ENCODE data around the gene FIBP. TPM values are rescaled to one million over a fixed set of nuclear protein-coding genes. Genes with fewer than 3 reads are reported as not detected.
A peak's percentile ranks its signal among the peaks of the same experiment; 100 is the strongest.

Gene FIBP
- polyA plus RNA-seq, 3 donors from 2014 or later: 120 to 145 (median 141) TPM

DNA sequence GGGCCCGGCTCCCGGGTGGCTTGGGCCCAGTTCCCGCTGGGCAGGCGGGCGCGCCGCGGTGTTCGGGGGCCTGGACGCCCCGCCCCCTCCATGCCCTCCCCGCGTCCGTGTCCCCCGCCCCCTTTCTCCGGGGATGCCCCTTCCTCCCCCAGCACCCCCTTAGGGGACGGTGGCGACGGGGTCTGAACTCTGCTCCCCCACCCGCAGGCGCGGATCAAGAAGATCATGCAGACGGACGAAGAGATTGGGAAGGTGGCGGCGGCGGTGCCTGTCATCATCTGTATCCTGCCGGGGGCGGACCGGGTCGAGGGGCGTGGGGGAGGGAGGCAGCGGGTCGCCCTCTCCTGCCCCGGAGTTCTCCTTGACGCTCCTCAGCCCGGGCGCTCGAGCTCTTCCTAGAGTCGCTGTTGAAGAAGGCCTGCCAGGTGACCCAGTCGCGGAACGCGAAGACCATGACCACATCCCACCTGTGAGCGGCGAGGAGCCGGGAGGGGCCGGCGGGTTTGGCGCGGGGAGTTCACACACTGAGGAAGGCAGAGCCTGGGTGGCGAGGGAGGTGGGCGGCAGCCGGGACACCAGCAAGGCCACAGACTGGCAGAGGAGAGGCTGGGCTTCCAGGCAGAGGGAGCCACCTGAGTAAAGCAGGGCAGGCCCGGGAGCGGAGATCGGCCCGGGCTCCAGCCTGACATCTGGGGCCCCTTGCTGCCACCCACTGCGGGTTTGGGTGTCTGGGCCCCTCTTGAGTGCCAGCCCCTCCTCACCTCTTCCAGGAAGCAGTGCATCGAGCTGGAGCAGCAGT lies 31.5 kb upstream of the FIBP start:
- DNase-seq: no peak
- Mint-ChIP-seq H3K27ac (peak overlapping the region; percentile 75 to 93 (median 86)), H3K4me1 (peaks cover 37 to 48% of the 10 kb centered on the region in 2 donors)

GRCh38 chr11:65919141-65919572 lies 30.9 kb upstream of the FIBP start, which contains the start of gene DRAP1:
DRAP1 (plus strand) TSS chr11:65919426; CDS start chr11:65919502, 76 bp downstream.
- H3K9me3 Mint-ChIP-seq: peaks cover 0 to 1% (median 0%) of the 10 kb centered on the region in 6 donors
- peaks cover 8 to 15% (median 14%) of the 10 kb centered on the region in 3 donors for H3K36me3 Mint-ChIP-seq
- peak; percentile 97 to 98 (median 98) for DNase-seq
- H3K27ac Mint-ChIP-seq: peak within 1 kb of the TSS; percentile 75 to 93 (median 88)
- peaks cover 2 to 15% (median 9%) of the 10 kb centered on the region in 3 donors for H3K27me3 Mint-ChIP-seq (ENCODE audit: low read depth in 3 of 3)
- peaks cover 40 to 52% of the 10 kb centered on the region in 2 donors for H3K4me1 Mint-ChIP-seq
- H3K4me3 Mint-ChIP-seq: peak within 1 kb of the TSS; percentile 88 to 95 (median 89)

More for the DNA sequence above, 31.5 kb upstream of the FIBP start:
- Mint-ChIP-seq H3K27me3 (ENCODE audit: low read depth in 3 of 3) (peaks cover 2 to 15% (median 9%) of the 10 kb centered on the region in 3 donors), H3K4me3 (peak overlapping the region; percentile 88 to 95 (median 89)), H3K36me3 (peaks cover 8 to 15% (median 14%) of the 10 kb centered on the region in 3 donors), H3K9me3 (peaks cover 0 to 1% (median 0%) of the 10 kb centered on the region in 6 donors)

DNA sequence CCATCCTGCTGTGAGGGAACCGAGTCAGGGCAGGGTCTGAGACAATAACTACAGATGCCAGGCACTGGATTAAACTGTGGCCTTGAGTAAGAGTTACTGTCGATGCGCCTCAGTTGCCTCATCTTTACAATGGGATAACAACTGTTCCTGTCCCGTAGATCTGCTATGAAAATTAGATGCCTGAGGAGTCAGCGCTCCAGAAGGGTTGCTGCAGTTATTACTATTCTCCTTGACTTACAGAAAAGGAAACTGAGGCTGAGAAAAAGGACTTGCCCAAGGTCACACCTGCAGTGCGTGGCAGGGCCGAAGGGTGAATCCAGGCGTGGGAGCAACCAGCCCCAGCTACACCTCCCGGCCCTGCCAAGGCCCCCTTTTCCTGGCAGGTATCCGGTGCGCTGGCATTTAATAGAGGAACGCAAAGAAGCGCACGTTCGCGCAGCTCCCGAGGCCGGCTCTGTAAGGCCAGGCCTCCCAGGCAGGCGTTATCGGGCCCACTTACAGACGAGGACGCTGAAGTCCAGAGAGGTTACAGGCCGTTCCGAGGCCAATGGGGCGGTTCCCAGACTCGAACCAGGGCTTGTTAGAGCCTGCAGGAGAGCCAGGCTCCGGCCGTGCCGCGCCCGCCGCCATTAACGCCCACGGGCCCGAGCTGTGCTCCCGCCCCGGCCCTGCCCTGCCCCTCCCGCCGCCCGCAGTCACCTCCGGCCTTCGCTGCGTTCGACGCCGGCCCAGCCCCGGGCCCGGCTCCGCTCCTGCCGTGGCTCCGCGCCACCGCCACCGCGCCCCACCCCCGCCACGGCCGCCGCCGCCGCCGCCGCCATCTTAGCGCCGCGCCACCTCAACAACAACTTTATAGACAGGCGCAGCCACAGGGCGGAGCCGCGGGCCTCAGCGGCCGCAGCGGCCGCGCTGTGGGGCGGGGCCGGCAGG lies 30.2 kb upstream of the FIBP start, which contains the start of gene C11orf68:
C11orf68 (minus strand) TSS at position 852 of the 930 bp plus-strand sequence; CDS start at position 821, 31 bp downstream.
- peaks cover 6 to 14% (median 13%) of the 10 kb centered on the region in 3 donors for H3K36me3 Mint-ChIP-seq
- peak within 1 kb of the TSS; percentile 75 to 93 (median 88) for H3K27ac Mint-ChIP-seq
- H3K4me1 Mint-ChIP-seq: peaks cover 40 to 52% of the 10 kb centered on the region in 2 donors
- peaks cover 2 to 15% (median 9%) of the 10 kb centered on the region in 3 donors for H3K27me3 Mint-ChIP-seq (ENCODE audit: low read depth in 3 of 3)
- DNase-seq: no peak
- peaks cover 0 to 1% (median 0%) of the 10 kb centered on the region in 6 donors for H3K9me3 Mint-ChIP-seq
- H3K4me3 Mint-ChIP-seq: peak within 1 kb of the TSS; percentile 88 to 95 (median 89)

- peak overlapping the region; percentile 17 to 91 (median 86) for H3K27ac Mint-ChIP-seq
- no peak for DNase-seq
- peaks cover 37 to 48% of the 10 kb centered on the region in 2 donors for H3K4me1 Mint-ChIP-seq
- H3K4me3 Mint-ChIP-seq: peak overlapping the region; percentile 82 to 90 (median 88)
- peaks cover 0 to 1% (median 0%) of the 10 kb centered on the region in 6 donors for H3K9me3 Mint-ChIP-seq
- peaks cover 1 to 10% (median 6%) of the 10 kb centered on the region in 3 donors for H3K36me3 Mint-ChIP-seq
- H3K27me3 Mint-ChIP-seq (ENCODE audit: low read depth in 3 of 3): peaks cover 2 to 15% (median 9%) of the 10 kb centered on the region in 3 donors
Observed at GRCh38 chr11:65917434-65918210, 29.4 kb upstream of the FIBP start.

DNA sequence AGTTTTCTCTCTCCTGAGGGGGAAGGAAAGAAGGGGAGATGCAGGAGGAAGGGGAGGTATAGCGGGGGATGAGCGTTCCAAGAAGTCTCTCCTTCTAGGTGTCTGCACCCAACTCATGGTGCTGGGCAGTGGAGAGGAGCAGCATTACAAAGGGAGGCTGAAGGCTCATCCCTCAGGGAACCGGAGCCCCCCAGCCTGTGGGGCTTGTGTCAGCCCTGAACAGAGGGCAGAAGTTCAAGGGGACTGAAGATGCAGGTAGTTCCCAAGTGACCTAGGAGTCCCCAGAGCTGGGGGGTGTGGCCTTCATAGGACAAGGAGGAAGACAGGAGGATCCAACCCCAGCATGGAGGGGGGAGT lies 28.8 kb upstream of the FIBP start:
- Mint-ChIP-seq H3K4me1 (peaks cover 32 to 43% of the 10 kb centered on the region in 2 donors), H3K4me3 (peak overlapping the region; percentile 53 to 90 (median 88)), H3K36me3 (peaks cover 0 to 5% (median under 1%) of the 10 kb centered on the region in 3 donors), H3K9me3 (peaks cover 0 to 1% (median 0%) of the 10 kb centered on the region in 6 donors), H3K27me3 (ENCODE audit: low read depth in 3 of 3) (peaks cover 2 to 13% (median 9%) of the 10 kb centered on the region in 3 donors), H3K27ac (peak overlapping the region; percentile 34 to 71 (median 58))
- DNase-seq: no peak

DNA sequence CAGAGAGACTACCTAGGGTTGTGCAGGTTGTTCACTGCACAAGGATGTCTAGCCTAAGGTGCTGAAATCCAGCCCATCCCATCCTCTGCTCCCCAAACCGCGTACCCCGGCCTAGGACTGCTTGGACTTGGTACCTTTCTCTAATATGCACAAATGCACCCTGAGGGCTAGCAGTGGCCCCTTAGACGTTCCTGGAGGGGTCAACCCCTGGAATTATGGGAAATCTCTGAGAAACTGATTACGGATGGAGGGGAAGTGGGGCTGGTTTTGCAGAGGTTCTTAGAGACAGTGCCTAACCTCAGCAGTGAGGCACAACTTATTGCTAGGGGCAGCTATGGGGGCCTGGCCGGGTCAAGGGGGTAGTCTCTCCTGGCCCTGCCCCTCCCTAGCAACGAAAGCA lies 28.1 kb upstream of the FIBP start:
- Mint-ChIP-seq H3K36me3 (peaks cover 0 to 4% (median 0%) of the 10 kb centered on the region in 3 donors), H3K4me1 (peaks cover 32 to 40% of the 10 kb centered on the region in 2 donors), H3K4me3 (peak overlapping the region; percentile 53 to 90 (median 88)), H3K27me3 (ENCODE audit: low read depth in 3 of 3) (peaks cover 2 to 13% (median 9%) of the 10 kb centered on the region in 3 donors), H3K9me3 (no peaks in the 10 kb centered on the region), H3K27ac (peak overlapping the region in 4 of 6 donors; percentile 3 to 70 (median 46))
- no peak for DNase-seq

DNA sequence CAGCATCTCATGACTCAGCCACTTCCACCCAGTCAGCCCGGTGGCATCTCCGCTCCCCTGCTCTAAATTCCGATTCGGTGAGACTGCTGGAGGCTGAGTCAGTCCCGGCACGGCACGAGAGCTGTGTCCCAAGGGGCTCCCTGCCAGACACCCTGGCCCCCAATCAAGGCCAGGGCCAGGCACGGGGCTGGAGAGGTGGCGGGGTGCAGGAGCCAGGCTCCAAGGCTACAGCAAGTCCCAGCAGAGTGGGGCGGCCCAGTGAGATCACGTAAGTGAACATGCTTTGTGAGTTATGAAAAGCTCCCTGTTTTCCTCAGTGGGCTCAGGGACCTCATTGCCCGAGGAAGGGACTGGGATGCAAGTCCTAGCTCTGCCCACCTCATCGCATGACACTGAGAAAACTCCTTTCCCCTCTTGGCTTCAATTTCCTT lies 27.6 kb upstream of the FIBP start:
- DNase-seq: no peak
- Mint-ChIP-seq H3K36me3 (peaks cover 0 to 4% (median 0%) of the 10 kb centered on the region in 3 donors), H3K9me3 (no peaks in the 10 kb centered on the region), H3K4me3 (peak overlapping the region in 1 of 5 donors; percentile 89), H3K27ac (no peak overlapping the region), H3K27me3 (ENCODE audit: low read depth in 3 of 3) (peaks cover 2 to 13% (median 9%) of the 10 kb centered on the region in 3 donors), H3K4me1 (peaks cover 31 to 39% of the 10 kb centered on the region in 2 donors)

DNA sequence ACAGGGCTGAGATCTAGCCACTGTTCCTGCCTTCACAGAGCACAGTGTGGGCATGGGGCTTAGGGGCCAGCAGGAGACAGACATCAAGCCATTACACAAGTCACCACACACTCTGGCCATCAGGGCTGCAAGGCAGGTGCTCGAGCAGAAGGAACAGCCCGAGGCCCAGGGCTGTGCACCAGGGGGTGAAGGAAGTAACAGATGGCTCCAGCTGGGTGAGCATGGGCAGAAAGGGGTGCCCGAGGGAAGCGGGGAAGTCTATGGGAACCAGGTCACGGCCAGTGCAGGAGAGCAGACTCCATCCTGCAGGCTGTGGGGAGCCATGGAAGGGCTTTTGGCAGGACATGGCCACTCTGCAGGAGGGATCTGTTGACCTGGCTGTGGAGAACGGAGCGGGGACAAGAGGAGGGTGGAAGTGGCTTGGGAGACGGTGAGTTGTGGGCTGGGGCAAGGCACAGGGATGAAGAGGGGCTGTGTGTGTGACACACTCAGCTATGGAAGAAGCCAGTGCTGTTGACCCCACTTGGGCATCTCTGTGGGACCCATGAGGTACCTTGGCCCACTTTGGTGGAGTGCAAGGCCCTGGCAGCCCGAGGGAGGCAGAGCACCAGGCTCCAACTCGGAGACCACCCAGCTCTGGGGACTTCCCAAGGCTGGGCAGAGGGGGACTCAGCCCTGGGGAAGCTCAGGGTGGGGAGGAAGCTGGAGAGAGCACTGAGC lies 27.0 kb upstream of the FIBP start:
- DNase-seq: no peak
- Mint-ChIP-seq H3K4me1 (peaks cover 26 to 33% of the 10 kb centered on the region in 2 donors), H3K4me3 (peak overlapping the region in 1 of 5 donors; percentile 15), H3K27me3 (ENCODE audit: low read depth in 3 of 3) (peaks cover 2 to 11% (median 9%) of the 10 kb centered on the region in 3 donors), H3K9me3 (no peaks in the 10 kb centered on the region), H3K27ac (peak overlapping the region in 3 of 6 donors; percentile 26 to 77 (median 52)), H3K36me3 (peaks cover 0 to 4% (median 0%) of the 10 kb centered on the region in 3 donors)

- no peaks in the 10 kb centered on the region for H3K9me3 Mint-ChIP-seq
- H3K27ac Mint-ChIP-seq: no peak overlapping the region
- peaks cover 0 to 4% (median 0%) of the 10 kb centered on the region in 3 donors for H3K36me3 Mint-ChIP-seq
- peaks cover 22 to 27% of the 10 kb centered on the region in 2 donors for H3K4me1 Mint-ChIP-seq
- H3K4me3 Mint-ChIP-seq: no peak overlapping the region
- DNase-seq: no peak
- H3K27me3 Mint-ChIP-seq (ENCODE audit: low read depth in 3 of 3): peaks cover 2 to 5% (median 3%) of the 10 kb centered on the region in 3 donors
Observed at GRCh38 chr11:65912845-65913244, 24.6 kb upstream of the FIBP start.

GRCh38 chr11:65911682-65912568 lies 23.7 kb upstream of the FIBP start:
- no peak for DNase-seq
- no peak overlapping the region for H3K4me3 Mint-ChIP-seq
- H3K36me3 Mint-ChIP-seq: peaks cover 0 to 2% (median 0%) of the 10 kb centered on the region in 3 donors
- no peak overlapping the region for H3K27ac Mint-ChIP-seq
- peaks cover 18 to 22% of the 10 kb centered on the region in 2 donors for H3K4me1 Mint-ChIP-seq
- H3K9me3 Mint-ChIP-seq: no peaks in the 10 kb centered on the region
- H3K27me3 Mint-ChIP-seq (ENCODE audit: low read depth in 3 of 3): peaks cover 2 to 5% (median 3%) of the 10 kb centered on the region in 3 donors

- H3K4me3 Mint-ChIP-seq: no peak overlapping the region
- no peak for DNase-seq
Observed at GRCh38 chr11:65907878-65908277, 19.6 kb upstream of the FIBP start.

More at GRCh38 chr11:65907878-65908277, 19.6 kb upstream of the FIBP start:
- Mint-ChIP-seq H3K36me3 (no peaks in the 10 kb centered on the region), H3K27me3 (ENCODE audit: low read depth in 3 of 3) (peaks cover 3 to 8% (median 5%) of the 10 kb centered on the region in 3 donors), H3K4me1 (peaks cover 0 to 4% of the 10 kb centered on the region in 2 donors), H3K27ac (no peak overlapping the region), H3K9me3 (no peaks in the 10 kb centered on the region)
